GM12891 (cell line): ENCODE measurements around the gene FAM114A2.

Experiments used
- POLR2A ChIP-seq: IDR thresholded peaks from 2 replicates; pipeline ENCODE4 v1.6.1; 2011; ENCODE audit warnings: low read depth, low read length, control low read depth
- POLR2AphosphoS5 ChIP-seq: IDR thresholded peaks from 2 replicates; pipeline ENCODE4 v1.6.1; 2011; ENCODE audit warnings: low read depth, low read length, control low read depth

GRCh38 chr5:153952057-153952456, 86.7 kb downstream of the FAM114A2 start:
- TF ChIP-seq POLR2AphosphoS5 (no peak), POLR2A (no peak)
